ENCODE measurements around the gene YARS1. TPM values are rescaled to one million over a fixed set of nuclear protein-coding genes. Genes with fewer than 3 reads are reported as not detected.

The YARS1 gene
- total and polyA plus RNA-seq, 2 of the 13 experiments (the other 11 are each of a cell fraction or from before 2014, with no cell fraction given), result 50.1 to 113 TPM

DNA sequence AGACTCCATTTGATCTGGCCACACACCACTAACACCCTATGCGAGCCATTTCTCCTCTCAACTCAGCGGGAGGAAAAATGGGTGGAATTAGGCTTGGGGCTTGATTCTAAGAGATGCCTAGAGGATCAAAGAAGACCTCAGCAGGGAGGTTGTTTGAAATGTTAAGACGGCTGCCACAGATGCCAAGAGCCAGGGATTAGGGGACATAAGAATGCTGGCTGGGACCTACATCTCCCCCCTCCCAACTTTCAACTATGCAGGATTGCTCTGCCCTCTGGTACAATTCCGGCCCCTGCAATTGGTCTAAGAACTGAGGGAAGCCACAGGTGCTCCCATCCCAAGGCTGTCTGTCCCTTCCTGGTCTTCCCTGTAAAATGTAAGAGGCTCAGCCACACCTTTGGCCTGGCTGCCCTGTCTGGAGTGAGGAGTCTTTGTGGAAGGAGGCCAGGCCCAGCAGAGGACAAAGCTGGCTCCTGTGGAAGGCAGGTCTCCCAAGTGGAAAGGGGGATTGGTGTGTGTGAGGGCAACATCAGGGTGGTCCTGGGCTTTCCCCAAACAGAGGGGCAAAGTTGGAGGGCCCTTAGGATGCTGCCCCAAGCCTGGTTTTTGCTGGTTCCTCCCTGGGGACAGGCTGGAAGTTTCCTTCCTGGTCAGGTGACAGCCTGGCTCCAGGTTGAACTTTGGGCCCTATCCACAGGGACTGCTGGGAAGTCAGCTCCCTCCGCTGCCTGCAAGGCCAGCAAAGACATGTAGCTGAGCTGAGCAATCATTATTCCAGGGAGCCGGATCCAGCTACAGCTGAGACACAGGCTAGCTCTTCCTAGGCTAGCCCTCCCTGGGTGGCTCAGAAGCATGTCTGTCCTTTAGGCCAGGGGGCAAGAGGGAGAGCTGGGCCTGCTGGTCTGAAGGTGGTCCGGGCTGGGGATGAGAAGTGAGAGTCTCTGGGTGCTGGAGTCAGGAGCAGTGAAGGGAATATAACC, 80.1 kb downstream of the YARS1 start (continued):
- TF ChIP-seq SPEN (CRISPR knock-in tag; IDR thresholded peaks at IDR 0.05; ENCODE audit: low read depth) (peak; percentile 89), MAF1 (CRISPR knock-in tag; IDR thresholded peaks at IDR 0.05; ENCODE audit: borderline replicate concordance) (no peak), SOX13 (IDR thresholded peaks at IDR 0.05) (no peak), SOX13 (CRISPR knock-in tag; conservative IDR thresholded peaks at IDR 0.05 in 1 of 2, IDR thresholded peaks at IDR 0.05 in 1 of 2) (peak in 1 of 2 experiments; percentile 49; a peak in 2 of 4 replicates), SP1 (IDR thresholded peaks at IDR 0.05) (no peak), SP1 (CRISPR knock-in tag; IDR thresholded peaks at IDR 0.05) (peak; percentile 28; the same call in 1 of the 2 replicates), ZNF572 (CRISPR knock-in tag; IDR thresholded peaks at IDR 0.05) (peak; percentile 78; the same call in 1 of the 2 replicates), TBP (CRISPR knock-in tag; IDR thresholded peaks at IDR 0.05) (no peak), ELF3 (CRISPR knock-in tag; IDR thresholded peaks at IDR 0.05) (peak; percentile 86), TBX2 (CRISPR knock-in tag; IDR thresholded peaks at IDR 0.05; ENCODE audit: borderline replicate concordance) (peak; percentile 42; the same call in 1 of the 2 replicates), ZNF124 (CRISPR knock-in tag; IDR thresholded peaks at IDR 0.05) (peak; percentile 88; the same call in 1 of the 2 replicates), MIER3 (CRISPR knock-in tag; IDR thresholded peaks at IDR 0.05; ENCODE audit: borderline replicate concordance) (no peak; the same call in 1 of the 2 replicates), ESRRA (CRISPR knock-in tag; IDR thresholded peaks at IDR 0.05; ENCODE audit: low read depth) (peak; percentile 68; the same call in 1 of the 2 replicates), ZNF296 (CRISPR knock-in tag; conservative IDR thresholded peaks at IDR 0.05) (no peak), ARHGAP35 (CRISPR knock-in tag; IDR thresholded peaks at IDR 0.05; ENCODE audit: borderline replicate concordance) (0 out of 2 replicates have a peak, but pooled peaks have one; percentile 29), ZNF768 (CRISPR knock-in tag; IDR thresholded peaks at IDR 0.05) (peak; percentile 40; the same call in 1 of the 2 replicates)
- TF ChIP-seq, protein P1, sequence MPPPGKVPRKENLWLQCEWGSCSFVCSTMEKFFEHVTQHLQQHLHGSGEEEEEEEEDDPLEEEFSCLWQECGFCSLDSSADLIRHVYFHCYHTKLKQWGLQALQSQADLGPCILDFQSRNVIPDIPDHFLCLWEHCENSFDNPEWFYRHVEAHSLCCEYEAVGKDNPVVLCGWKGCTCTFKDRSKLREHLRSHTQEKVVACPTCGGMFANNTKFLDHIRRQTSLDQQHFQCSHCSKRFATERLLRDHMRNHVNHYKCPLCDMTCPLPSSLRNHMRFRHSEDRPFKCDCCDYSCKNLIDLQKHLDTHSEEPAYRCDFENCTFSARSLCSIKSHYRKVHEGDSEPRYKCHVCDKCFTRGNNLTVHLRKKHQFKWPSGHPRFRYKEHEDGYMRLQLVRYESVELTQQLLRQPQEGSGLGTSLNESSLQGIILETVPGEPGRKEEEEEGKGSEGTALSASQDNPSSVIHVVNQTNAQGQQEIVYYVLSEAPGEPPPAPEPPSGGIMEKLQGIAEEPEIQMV (CRISPR knock-in tag; IDR thresholded peaks at IDR 0.05; ENCODE audit: low read depth), result peak; percentile 70
- TF ChIP-seq, protein P2, sequence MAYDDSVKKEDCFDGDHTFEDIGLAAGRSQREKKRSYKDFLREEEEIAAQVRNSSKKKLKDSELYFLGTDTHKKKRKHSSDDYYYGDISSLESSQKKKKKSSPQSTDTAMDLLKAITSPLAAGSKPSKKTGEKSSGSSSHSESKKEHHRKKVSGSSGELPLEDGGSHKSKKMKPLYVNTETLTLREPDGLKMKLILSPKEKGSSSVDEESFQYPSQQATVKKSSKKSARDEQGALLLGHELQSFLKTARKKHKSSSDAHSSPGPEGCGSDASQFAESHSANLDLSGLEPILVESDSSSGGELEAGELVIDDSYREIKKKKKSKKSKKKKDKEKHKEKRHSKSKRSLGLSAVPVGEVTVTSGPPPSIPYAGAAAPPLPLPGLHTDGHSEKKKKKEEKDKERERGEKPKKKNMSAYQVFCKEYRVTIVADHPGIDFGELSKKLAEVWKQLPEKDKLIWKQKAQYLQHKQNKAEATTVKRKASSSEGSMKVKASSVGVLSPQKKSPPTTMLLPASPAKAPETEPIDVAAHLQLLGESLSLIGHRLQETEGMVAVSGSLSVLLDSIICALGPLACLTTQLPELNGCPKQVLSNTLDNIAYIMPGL (CRISPR knock-in tag; IDR thresholded peaks at IDR 0.05; ENCODE audit: borderline replicate concordance in 1 of 2, low read depth in 1 of 2), result peak; percentile 61 to 90; a peak in 2 of 4 replicates
- TF ChIP-seq, protein P3, sequence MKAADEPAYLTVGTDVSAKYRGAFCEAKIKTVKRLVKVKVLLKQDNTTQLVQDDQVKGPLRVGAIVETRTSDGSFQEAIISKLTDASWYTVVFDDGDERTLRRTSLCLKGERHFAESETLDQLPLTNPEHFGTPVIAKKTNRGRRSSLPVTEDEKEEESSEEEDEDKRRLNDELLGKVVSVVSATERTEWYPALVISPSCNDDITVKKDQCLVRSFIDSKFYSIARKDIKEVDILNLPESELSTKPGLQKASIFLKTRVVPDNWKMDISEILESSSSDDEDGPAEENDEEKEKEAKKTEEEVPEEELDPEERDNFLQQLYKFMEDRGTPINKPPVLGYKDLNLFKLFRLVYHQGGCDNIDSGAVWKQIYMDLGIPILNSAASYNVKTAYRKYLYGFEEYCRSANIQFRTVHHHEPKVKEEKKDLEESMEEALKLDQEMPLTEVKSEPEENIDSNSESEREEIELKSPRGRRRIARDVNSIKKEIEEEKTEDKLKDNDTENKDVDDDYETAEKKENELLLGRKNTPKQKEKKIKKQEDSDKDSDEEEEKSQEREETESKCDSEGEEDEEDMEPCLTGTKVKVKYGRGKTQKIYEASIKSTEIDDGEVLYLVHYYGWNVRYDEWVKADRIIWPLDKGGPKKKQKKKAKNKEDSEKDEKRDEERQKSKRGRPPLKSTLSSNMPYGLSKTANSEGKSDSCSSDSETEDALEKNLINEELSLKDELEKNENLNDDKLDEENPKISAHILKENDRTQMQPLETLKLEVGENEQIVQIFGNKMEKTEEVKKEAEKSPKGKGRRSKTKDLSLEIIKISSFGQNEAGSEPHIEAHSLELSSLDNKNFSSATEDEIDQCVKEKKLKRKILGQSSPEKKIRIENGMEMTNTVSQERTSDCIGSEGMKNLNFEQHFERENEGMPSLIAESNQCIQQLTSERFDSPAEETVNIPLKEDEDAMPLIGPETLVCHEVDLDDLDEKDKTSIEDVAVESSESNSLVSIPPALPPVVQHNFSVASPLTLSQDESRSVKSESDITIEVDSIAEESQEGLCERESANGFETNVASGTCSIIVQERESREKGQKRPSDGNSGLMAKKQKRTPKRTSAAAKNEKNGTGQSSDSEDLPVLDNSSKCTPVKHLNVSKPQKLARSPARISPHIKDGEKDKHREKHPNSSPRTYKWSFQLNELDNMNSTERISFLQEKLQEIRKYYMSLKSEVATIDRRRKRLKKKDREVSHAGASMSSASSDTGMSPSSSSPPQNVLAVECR (CRISPR knock-in tag; IDR thresholded peaks at IDR 0.05; ENCODE audit: borderline replicate concordance), result peak; percentile 80; the same call in 1 of the 2 replicates
- TF ChIP-seq, protein P4, sequence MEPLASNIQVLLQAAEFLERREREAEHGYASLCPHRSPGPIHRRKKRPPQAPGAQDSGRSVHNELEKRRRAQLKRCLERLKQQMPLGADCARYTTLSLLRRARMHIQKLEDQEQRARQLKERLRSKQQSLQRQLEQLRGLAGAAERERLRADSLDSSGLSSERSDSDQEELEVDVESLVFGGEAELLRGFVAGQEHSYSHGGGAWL (CRISPR knock-in tag; IDR thresholded peaks at IDR 0.05), result peak; percentile 65; the same call in 1 of the 2 replicates

Measured in HepG2 (cell line).